Activated naive CD4-positive, alpha-beta T cell treated with anti-CD3 and anti-CD28 coated beads, Interleukin-2, amount 10 ng/mL, durations not matched to agents 7 days and 5 days (primary cell): ENCODE measurements around the gene PLPPR5.

ENCODE experiments used
- CTCF ChIA-PET: fragments of 350-600 bp; sonication (Branson Sonifier 250); formaldehyde crosslinking; loops from one replicate; lab custom pipeline; 2021; ENCODE audit warnings: antibody characterized with exemption; lab: Charles Lee
- DNase-seq: peaks from one replicate; pipeline ENCODE4 v3.0.0-alpha.2; 2020
- H3K27ac Mint-ChIP-seq: one replicate; pipeline ENCODE4 v1.8.0; 2021; ENCODE audit warnings: mild to moderate bottlenecking, moderate library complexity, mixed read lengths
- H3K27me3 Mint-ChIP-seq: one replicate; pipeline ENCODE4 v1.8.0; 2021; ENCODE audit warnings: mild to moderate bottlenecking, mixed read lengths
- H3K36me3 Mint-ChIP-seq: one replicate; pipeline ENCODE4 v1.8.0; 2021; ENCODE audit warnings: mixed read lengths
- H3K4me1 Mint-ChIP-seq: one replicate; pipeline ENCODE4 v1.8.0; 2021; ENCODE audit warnings: mixed read lengths
- H3K4me3 Mint-ChIP-seq: one replicate; pipeline ENCODE4 v1.8.0; 2021; ENCODE audit warnings: mild to moderate bottlenecking, moderate library complexity, mixed read lengths
- H3K9me3 Mint-ChIP-seq: one replicate; pipeline ENCODE4 v1.8.0; 2021; ENCODE audit warnings: mixed read lengths

Gene PLPPR5

GRCh38 chr1:98914547-98914946 is 90.1 kb downstream of the PLPPR5 start:
- H3K4me1 Mint-ChIP-seq = no peaks in the 10 kb centered on the region
- no peaks in the 10 kb centered on the region for H3K9me3 Mint-ChIP-seq
- DNase-seq = no peak
- H3K27ac Mint-ChIP-seq = no peak overlapping the region
- no peaks in the 10 kb centered on the region for H3K36me3 Mint-ChIP-seq
- H3K4me3 Mint-ChIP-seq = no peak overlapping the region
- CTCF ChIA-PET = no interaction called here
- no peaks in the 10 kb centered on the region for H3K27me3 Mint-ChIP-seq

DNA sequence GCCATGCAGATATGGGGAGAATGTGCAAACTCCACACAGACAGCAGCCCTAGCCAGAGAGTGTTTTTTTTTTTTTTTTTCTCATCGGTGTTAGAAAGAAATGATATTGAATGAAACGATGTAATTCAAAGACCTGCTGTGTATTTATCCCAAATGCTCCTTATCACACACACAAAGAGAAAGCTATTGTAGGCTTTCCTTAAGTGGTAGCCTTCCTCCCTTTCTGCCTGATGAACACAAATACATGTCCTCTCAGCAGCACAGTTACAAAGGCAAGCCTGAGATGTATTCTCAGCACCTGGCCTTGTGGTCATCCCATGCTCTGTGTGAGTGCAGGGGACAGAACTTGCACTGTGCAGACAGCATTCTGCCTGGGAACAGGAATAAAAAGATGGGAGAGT is 93.8 kb downstream of the PLPPR5 start:
- Mint-ChIP-seq H3K9me3 (no peaks in the 10 kb centered on the region), H3K36me3 (no peaks in the 10 kb centered on the region), H3K4me3 (no peak overlapping the region), H3K27ac (no peak overlapping the region), H3K27me3 (no peaks in the 10 kb centered on the region), H3K4me1 (no peaks in the 10 kb centered on the region)
- no peak for DNase-seq
- CTCF ChIA-PET = interaction anchor here (0.6 to 0.7 kb wide), 3 partner anchors 19 to 281 kb away, joined by 3 read pairs; no protein-coding TSS in a partner anchor

DNA sequence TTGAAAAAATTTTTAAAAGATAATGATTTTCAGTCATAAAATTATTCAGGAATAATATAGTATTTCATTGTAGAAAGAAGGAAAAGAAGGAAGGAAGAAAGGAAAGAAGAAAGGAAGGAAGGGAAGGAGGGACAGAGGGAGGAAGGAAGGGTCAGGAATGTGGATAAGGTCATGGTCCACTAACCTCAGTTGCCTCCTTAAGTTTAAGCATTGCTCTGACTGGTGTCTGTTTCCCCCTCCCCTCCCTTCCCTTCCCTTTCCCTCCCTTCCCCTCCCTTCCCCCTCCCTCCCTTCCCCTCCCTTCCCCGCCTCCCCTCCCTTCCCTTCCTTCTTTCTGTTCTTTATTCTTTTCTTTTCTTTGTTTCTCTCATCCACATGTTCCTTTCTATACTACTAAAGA is 95.7 kb downstream of the PLPPR5 start:
- Mint-ChIP-seq H3K4me1 (no peaks in the 10 kb centered on the region), H3K4me3 (no peak overlapping the region), H3K9me3 (no peaks in the 10 kb centered on the region), H3K27ac (no peak overlapping the region), H3K36me3 (no peaks in the 10 kb centered on the region), H3K27me3 (no peaks in the 10 kb centered on the region)
- CTCF ChIA-PET = no interaction called here
- DNase-seq = no peak

DNA sequence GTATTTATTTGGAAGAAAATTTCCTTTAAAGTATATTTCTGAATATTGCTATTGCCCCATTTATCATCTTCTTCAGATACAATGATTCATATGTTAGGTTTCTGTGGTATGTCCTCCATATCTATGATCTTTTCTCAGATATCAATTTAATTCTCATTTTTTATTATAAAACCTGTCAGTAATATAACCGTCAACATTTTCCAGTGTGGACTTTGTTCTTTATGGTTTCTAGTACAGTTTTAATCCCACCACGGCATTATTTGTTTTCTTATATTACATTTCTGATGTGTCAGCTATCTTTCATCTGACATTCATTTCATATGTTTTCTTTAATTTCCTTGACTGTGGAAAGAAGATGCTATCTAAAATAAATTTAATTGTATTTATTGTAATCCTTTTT is 97.9 kb downstream of the PLPPR5 start:
- Mint-ChIP-seq H3K4me1 (no peaks in the 10 kb centered on the region), H3K9me3 (no peaks in the 10 kb centered on the region), H3K27me3 (no peaks in the 10 kb centered on the region), H3K27ac (no peak overlapping the region), H3K36me3 (no peaks in the 10 kb centered on the region), H3K4me3 (no peak overlapping the region)
- CTCF ChIA-PET = no interaction called here
- DNase-seq = no peak

- DNase-seq = no peak
- H3K36me3 Mint-ChIP-seq = no peaks in the 10 kb centered on the region
- no peaks in the 10 kb centered on the region for H3K9me3 Mint-ChIP-seq
- no peaks in the 10 kb centered on the region for H3K4me1 Mint-ChIP-seq
- H3K27me3 Mint-ChIP-seq = no peaks in the 10 kb centered on the region
- H3K4me3 Mint-ChIP-seq = no peak overlapping the region
- no peak overlapping the region for H3K27ac Mint-ChIP-seq
- CTCF ChIA-PET = no interaction called here
These were observed 98.3 kb downstream of the PLPPR5 start for GRCh38 chr1:98906361-98906760.

DNA sequence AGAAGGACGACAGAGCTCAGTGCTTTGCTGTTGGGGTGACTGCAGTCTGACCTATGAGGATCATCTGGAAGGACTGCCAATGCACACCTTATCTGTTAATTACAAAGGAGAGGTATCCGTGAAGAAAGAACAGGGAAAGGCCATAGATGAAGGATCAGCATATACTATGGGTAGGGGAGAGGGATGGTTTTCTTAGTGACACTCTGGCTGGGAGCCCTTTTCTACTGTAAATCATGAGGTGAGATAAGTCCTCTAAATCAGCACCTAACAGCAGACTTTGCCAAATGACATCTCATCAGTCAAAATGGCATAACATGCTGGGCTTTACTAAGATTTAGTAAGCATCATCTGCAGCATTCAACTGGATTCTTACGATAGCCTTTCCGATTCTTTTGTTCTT is 100.0 kb downstream of the PLPPR5 start:
- DNase-seq = no peak
- no peaks in the 10 kb centered on the region for H3K9me3 Mint-ChIP-seq
- CTCF ChIA-PET = no interaction called here
- no peaks in the 10 kb centered on the region for H3K36me3 Mint-ChIP-seq
- H3K4me1 Mint-ChIP-seq = no peaks in the 10 kb centered on the region
- no peaks in the 10 kb centered on the region for H3K27me3 Mint-ChIP-seq
- no peak overlapping the region for H3K4me3 Mint-ChIP-seq
- H3K27ac Mint-ChIP-seq = no peak overlapping the region

GRCh38 chr1:98903726-98904125 is 100.9 kb downstream of the PLPPR5 start:
- H3K4me1 Mint-ChIP-seq = no peaks in the 10 kb centered on the region
- H3K9me3 Mint-ChIP-seq = no peaks in the 10 kb centered on the region
- DNase-seq = no peak
- H3K27ac Mint-ChIP-seq = no peak overlapping the region
- no peaks in the 10 kb centered on the region for H3K27me3 Mint-ChIP-seq
- CTCF ChIA-PET = no interaction called here
- no peaks in the 10 kb centered on the region for H3K36me3 Mint-ChIP-seq
- H3K4me3 Mint-ChIP-seq = no peak overlapping the region

DNA sequence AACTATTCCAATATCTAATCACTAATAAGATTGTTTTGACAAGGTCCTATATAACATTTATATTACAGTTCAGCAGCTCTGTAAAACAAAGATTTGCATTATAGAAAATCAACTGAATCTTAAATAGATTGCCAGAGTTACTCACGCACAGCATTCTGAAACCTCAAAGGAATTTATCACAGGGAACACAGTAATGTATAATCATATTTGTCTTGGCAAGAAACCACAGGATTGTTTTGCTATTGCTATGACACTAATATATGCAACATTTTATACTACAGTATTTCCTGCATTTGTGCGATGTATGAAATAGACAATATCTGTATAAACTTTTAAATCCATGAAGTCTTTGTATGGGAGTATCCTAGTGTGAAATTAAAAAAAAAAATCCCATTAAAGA is 101.4 kb downstream of the PLPPR5 start:
- no peak for DNase-seq
- no peaks in the 10 kb centered on the region for H3K36me3 Mint-ChIP-seq
- CTCF ChIA-PET = no interaction called here
- no peaks in the 10 kb centered on the region for H3K9me3 Mint-ChIP-seq
- H3K4me1 Mint-ChIP-seq = no peaks in the 10 kb centered on the region
- H3K4me3 Mint-ChIP-seq = no peak overlapping the region
- no peak overlapping the region for H3K27ac Mint-ChIP-seq
- H3K27me3 Mint-ChIP-seq = no peaks in the 10 kb centered on the region

- Mint-ChIP-seq H3K27me3 (no peaks in the 10 kb centered on the region), H3K9me3 (peaks cover 6% of the 10 kb centered on the region), H3K4me3 (no peak overlapping the region), H3K27ac (no peak overlapping the region), H3K36me3 (no peaks in the 10 kb centered on the region), H3K4me1 (no peaks in the 10 kb centered on the region)
- DNase-seq = no peak
- CTCF ChIA-PET = no interaction called here
These were observed 105.7 kb downstream of the PLPPR5 start for GRCh38 chr1:98898940-98899339.

DNA sequence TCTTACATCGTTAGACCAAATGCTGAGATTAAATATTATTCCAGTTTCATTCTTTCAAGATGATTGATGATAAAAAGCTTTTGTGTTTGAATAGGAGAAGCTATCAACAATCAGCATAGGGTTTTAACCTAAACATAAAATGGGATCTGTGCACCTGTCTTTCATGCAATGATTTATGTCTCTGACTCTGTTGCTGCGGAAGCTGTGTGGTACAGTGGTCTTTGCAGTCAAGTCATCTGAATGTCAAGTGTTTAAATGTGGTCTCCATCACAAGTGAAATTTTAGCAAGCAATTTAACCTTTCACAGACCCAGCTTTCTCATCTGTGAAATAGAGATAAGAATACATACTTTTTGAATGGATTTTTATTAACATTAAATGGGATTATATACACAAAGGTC is 107.2 kb downstream of the PLPPR5 start:
- Mint-ChIP-seq H3K27me3 (no peaks in the 10 kb centered on the region), H3K4me3 (no peak overlapping the region), H3K4me1 (no peaks in the 10 kb centered on the region), H3K9me3 (peaks cover 6% of the 10 kb centered on the region), H3K27ac (no peak overlapping the region), H3K36me3 (no peaks in the 10 kb centered on the region)
- DNase-seq = no peak
- CTCF ChIA-PET = no interaction called here

GRCh38 chr1:98896711-98897445 is 107.8 kb downstream of the PLPPR5 start:
- H3K27me3 Mint-ChIP-seq = no peaks in the 10 kb centered on the region
- CTCF ChIA-PET = interaction anchor here (1.1 kb wide), 1 partner anchor 13 kb away, joined by 3 read pairs; no protein-coding TSS in a partner anchor
- DNase-seq = no peak
- no peak overlapping the region for H3K27ac Mint-ChIP-seq
- no peaks in the 10 kb centered on the region for H3K4me1 Mint-ChIP-seq
- H3K9me3 Mint-ChIP-seq = peaks cover 6% of the 10 kb centered on the region
- H3K4me3 Mint-ChIP-seq = no peak overlapping the region
- H3K36me3 Mint-ChIP-seq = no peaks in the 10 kb centered on the region

GRCh38 chr1:98893371-98893770 is 111.3 kb downstream of the PLPPR5 start:
- Mint-ChIP-seq H3K4me1 (no peaks in the 10 kb centered on the region), H3K27me3 (no peaks in the 10 kb centered on the region), H3K36me3 (no peaks in the 10 kb centered on the region), H3K4me3 (no peak overlapping the region), H3K9me3 (peaks cover 6% of the 10 kb centered on the region), H3K27ac (no peak overlapping the region)
- no peak for DNase-seq
- CTCF ChIA-PET = no interaction called here

DNA sequence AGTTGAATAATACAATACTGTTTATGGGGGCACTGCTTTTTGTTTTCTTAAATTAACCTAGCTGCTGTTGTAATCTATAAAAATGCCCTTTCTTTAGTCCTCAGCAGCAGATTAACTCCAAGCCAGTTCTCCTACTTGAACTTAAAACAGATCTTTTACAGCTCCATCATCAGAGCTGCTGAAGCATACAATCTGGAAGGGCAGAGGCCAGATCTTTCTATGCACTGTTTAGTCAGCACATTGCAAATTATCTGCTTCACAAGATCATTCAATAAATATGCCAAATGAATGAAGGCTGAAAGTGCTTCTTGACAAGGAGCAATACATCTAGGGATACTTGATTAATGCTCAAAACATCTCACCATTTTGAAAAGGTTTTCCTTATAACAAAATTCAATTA is 115.8 kb downstream of the PLPPR5 start:
- H3K27me3 Mint-ChIP-seq = no peaks in the 10 kb centered on the region
- H3K9me3 Mint-ChIP-seq = no peaks in the 10 kb centered on the region
- no peak overlapping the region for H3K4me3 Mint-ChIP-seq
- CTCF ChIA-PET = no interaction called here
- peaks cover 3% of the 10 kb centered on the region for H3K4me1 Mint-ChIP-seq
- no peak for DNase-seq
- no peaks in the 10 kb centered on the region for H3K36me3 Mint-ChIP-seq
- H3K27ac Mint-ChIP-seq = no peak overlapping the region

DNA sequence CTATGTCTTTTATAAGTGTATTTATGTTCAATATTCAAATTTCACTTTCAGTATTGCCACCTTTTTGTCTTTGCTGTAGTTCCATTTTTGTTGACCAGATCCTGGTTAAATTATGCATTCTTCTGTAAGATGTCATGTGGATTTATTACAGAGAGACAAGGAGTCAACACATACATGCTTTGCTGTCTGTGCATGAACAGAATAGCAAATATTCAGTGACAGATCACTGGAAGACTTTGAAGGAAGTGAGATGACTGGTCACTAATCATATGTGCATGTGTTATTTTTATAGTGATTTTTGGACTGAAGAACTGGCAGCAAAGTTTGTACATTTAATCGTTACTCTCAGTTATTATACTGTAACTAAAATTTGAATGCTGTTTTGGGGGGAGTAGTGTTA is 117.2 kb downstream of the PLPPR5 start:
- CTCF ChIA-PET = no interaction called here
- Mint-ChIP-seq H3K27me3 (no peaks in the 10 kb centered on the region), H3K27ac (no peak overlapping the region), H3K9me3 (no peaks in the 10 kb centered on the region), H3K4me3 (no peak overlapping the region), H3K4me1 (peaks cover 3% of the 10 kb centered on the region), H3K36me3 (no peaks in the 10 kb centered on the region)
- DNase-seq = no peak

DNA sequence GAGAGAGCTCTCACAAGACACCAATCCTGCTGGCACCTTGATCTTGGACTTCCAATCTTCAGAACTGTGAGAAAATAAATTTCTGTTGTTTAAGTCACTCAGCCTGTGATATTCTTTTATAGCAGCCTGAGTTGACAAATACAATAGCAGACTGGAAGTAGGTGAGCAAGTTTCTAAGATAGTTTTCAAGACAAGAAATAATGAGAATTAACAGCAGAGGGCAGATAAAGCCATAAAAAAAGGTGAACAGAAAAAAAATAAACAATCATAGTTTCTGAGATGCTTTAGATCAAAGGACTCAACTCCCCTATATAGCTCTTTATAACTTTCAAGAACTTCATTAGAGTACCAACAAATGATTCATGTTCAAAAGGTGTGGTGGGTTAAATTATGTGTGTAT is 119.8 kb downstream of the PLPPR5 start:
- no peak for DNase-seq
- CTCF ChIA-PET = no interaction called here
- Mint-ChIP-seq H3K9me3 (peaks cover 8% of the 10 kb centered on the region), H3K4me1 (peaks cover 3% of the 10 kb centered on the region), H3K36me3 (peaks cover 3% of the 10 kb centered on the region), H3K27ac (no peak overlapping the region), H3K4me3 (no peak overlapping the region), H3K27me3 (no peaks in the 10 kb centered on the region)
